NCI-H524 (cell line): ENCODE results near the gene LYPD6B.
A peak's percentile ranks its signal among the peaks of the same experiment; 100 is the strongest.

Experiments used
- DNase-seq, 2 experiments: peaks; one replicate each; lab custom pipeline; 2025; lab: John Stamatoyannopoulos, UW

The LYPD6B gene

GRCh38 chr2:149076863-149077412, 38.4 kb downstream of the LYPD6B start:
- DNase-seq, result no peak

- DNase-seq, result no peak
These were observed 39.4 kb downstream of the LYPD6B start for GRCh38 chr2:149077861-149078260.

- DNase-seq, result no peak
These were observed 41.6 kb downstream of the LYPD6B start for GRCh38 chr2:149080099-149080498.

GRCh38 chr2:149080971-149081370, 42.5 kb downstream of the LYPD6B start:
- DNase-seq, result no peak

GRCh38 chr2:149082079-149082478, 43.6 kb downstream of the LYPD6B start:
- DNase-seq, result no peak

GRCh38 chr2:149082735-149083134, 44.2 kb downstream of the LYPD6B start:
- peak; percentile 80 to 87 for DNase-seq

- DNase-seq, result peak; percentile 9 to 77
These were observed 46.7 kb downstream of the LYPD6B start for GRCh38 chr2:149084924-149085795.

- no peak for DNase-seq
These were observed 49.3 kb downstream of the LYPD6B start for GRCh38 chr2:149087751-149088150.

GRCh38 chr2:149089068-149089467, 50.6 kb downstream of the LYPD6B start:
- DNase-seq, result no peak

GRCh38 chr2:149090706-149091105, 52.2 kb downstream of the LYPD6B start:
- DNase-seq, result no peak

- no peak for DNase-seq
These were observed 55.1 kb downstream of the LYPD6B start for GRCh38 chr2:149093579-149093978.

- no peak for DNase-seq
These were observed 55.9 kb downstream of the LYPD6B start for GRCh38 chr2:149094217-149095015.

- no peak for DNase-seq
These were observed 60.2 kb downstream of the LYPD6B start for GRCh38 chr2:149098701-149099100.

GRCh38 chr2:149099298-149099697, 60.8 kb downstream of the LYPD6B start:
- DNase-seq, result no peak

- no peak for DNase-seq
These were observed 62.5 kb downstream of the LYPD6B start for GRCh38 chr2:149100739-149101699.

- no peak for DNase-seq
These were observed 63.3 kb downstream of the LYPD6B start for GRCh38 chr2:149101818-149102217.

- no peak for DNase-seq
These were observed 64.7 kb downstream of the LYPD6B start for GRCh38 chr2:149103081-149103620.

- DNase-seq, result no peak
These were observed 65.7 kb downstream of the LYPD6B start for GRCh38 chr2:149104221-149104620.

- no peak for DNase-seq
These were observed 73.6 kb downstream of the LYPD6B start for GRCh38 chr2:149112068-149112467.

GRCh38 chr2:149112713-149113112, 74.2 kb downstream of the LYPD6B start:
- DNase-seq, result no peak

- no peak for DNase-seq
These were observed 77.3 kb downstream of the LYPD6B start for GRCh38 chr2:149115781-149116180.
